ENCODE data around the gene PREX1.
"Not testable (repeated sequence)": the region's sequence is repeated elsewhere in the genome, so short reads cannot be mapped to it uniquely, and the experiment has no call there.

Gene PREX1

DNA sequence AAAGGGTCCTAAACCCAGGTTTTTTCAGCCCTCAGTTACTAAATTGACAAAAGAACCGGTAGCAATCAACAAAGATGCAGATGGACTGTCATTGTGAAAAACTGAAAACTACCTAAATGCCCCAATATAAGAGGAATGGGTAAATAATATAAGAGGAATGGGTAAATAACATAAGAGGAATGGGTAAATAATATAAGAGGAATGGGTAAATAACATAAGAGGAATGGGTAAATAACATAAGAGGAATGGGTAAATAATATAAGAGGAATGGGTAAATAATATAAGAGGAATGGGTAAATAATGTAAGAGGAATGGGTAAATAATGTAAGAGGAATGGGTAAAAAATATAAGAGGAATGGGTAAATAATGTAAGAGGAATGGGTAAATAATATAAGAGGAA, 15.7 kb downstream of the PREX1 start:
- not testable (repeated sequence) for DNase-seq (ENCODE audit: low read depth)

DNA sequence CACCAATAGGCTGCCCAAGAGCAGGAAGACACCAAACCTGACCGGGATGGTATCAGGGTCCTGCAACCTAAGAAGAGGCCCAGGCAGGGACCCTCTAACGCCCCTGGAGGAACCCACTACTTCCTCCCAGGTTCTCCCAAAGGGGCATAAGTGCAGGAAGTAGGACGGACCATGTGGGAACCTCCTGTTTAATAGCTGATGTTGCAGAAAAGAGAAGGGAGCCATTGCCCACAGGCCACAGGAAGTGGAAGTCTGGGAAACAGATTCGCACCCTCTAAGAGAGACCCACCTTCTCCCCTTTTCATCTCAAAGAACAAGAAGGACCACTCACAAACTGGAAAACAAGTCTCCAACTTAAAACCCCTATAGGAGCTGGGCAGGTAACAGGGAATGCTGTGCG, 18.1 kb downstream of the PREX1 start:
- DNase-seq (ENCODE audit: low read depth): no peak

DNA sequence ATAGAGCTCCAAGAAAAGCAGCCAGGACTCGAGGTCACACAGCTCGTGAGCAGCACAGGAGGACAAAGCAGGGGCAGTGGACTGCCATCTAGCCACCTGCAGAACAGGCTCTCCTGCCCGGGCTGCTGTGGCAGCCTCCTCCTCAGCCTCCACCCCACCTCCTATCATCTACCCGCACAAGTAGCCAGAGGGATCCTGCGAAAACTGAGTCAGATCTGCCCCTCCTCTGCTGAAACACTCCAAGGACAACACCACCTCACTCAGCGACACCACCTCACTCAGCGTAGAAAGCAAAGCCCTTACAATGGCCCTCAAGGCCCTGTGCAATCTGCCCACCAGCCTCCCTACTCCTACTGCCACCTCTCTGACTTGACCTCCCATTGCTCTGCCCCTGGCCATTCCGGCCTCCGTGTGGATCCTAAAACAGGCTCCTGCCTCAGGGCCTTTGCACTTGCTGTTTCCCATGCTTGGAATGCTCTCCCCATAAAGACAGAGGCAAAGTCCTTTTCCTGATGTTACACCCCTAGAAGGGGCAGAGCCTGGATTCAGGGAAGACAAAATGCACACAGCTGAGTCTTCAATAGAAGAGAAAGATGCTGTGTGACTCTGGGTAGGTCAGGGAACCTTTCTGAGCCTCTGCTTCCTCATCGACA, 19.3 kb downstream of the PREX1 start:
- no peak for DNase-seq (ENCODE audit: low read depth)

DNA sequence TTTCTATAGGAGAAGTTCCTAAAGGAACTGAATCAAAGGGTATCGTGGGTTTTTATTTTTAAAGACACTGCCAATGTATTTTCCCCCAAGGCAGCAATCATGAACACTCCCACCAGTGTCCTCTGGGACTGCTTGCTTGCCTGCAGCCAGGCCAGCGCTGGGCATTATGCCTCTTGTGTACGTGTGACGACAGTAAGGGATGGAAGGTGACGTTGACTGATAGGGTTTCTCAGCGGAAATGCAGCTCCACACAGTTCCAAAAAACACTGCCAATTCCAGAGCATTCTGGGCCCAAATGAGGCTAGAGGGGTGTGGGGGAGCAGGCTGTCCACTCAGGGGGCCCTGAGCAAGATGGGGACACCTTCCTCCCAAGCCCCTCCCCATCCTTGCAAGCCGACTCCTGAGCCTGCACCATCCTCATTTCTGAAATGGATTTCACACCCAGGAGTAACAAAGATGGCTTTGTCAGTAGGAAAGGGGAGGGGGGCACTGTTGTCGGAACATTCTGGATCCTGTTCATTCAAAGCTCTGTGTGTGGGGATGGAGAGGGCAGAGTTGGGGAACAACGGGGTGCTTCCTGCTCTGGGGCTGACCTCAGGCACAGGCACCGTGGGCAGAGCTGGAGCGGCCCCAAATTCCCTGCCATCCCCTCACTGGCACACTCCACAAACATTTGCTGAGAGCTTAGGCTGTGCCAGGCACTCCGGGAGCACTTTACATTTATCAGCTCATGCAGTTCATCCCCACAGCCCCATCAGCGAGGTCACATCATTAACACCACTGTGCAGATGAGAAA, 20.0 kb downstream of the PREX1 start:
- DNase-seq (ENCODE audit: low read depth): no peak

DNA sequence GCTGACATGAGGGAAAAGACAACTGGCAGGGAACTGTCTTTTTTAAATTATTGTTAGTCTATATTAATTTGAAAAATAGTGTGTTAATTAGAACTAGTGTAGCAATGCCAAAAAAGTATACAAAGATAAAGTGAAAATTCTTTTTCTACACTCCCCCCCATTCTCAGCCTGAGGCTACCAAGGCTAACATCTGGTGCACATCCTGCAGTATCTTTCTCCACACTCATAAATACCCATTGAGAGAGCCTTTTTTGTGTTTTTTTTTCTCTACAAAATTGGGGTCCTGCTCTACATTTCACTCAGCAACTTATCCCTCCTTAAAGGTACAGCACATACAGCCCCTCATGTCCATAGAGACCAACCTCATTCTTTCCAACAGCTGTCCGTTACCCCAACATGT, 20.7 kb downstream of the PREX1 start:
- no peak for DNase-seq (ENCODE audit: low read depth)

DNA sequence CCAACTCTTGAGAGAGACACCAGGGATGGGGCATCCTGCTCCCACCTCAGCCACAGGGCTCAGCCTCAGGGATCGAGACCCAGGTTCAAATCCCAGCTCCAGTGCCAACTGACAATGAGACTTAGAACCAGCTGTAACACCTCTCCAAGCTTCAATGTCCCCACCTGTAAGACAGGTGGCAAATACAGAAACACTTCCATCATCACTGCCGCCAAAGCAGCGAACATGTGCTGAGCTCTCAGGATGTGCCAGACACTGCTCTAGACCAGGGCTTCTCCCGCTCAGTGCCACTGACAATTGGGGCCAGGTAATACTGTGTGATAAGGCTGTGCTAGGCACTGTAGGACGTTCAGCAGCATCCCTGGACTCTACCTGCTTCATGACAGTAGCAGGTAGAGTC, 22.1 kb downstream of the PREX1 start:
- no peak for DNase-seq (ENCODE audit: low read depth)

DNA sequence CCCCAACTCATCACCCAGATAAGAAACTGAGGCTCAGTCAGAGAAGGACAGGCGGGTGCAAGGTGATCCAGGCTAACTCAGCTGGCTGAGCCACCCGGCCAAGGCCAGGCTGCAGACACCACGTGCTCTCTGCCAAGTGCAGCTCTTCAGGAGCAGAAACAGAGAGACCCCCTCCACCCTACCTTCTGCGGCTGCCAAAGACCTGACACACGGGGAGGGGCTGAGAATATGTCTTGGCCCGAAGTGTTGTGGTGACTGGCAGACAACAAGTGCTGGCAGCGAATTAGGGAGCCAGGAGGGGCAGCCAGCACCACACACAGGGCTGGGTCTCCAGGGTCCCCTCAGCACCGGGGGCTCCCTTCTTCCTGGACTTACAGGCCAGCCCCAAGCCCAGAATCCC, 22.5 kb downstream of the PREX1 start:
- no peak for DNase-seq (ENCODE audit: low read depth)

DNA sequence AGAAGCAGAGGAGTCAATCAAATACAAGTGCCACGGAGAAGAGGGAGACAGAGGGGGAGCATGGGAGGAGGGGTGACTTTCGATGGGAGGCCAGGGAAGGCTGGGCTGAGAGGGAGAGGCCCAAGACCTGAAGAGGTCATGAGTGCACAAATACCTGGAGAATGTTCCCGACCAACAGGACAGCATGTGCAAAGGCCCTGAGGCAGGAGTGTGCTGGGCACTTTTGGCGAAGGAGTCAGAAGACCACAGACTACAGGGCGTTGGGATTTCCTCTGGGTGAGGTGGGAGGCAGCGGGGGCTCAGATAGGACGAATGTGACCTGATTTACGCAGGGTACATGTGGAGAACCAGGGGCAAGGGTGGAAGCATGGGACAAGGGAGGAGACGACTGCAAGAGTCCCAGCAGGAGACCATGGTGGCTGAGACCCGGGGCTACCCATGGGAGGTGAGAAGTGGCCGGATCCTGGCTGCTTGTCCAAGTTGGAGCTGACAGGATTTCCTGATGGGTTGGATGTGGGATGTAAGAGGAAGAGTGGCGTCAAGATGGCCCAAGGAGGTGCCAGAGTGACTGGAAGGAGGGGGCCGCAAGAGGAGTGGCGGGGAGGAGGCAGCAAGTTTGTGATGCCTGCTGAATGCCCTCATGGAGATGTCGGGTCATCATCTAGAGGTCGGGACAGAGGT, 23.4 kb downstream of the PREX1 start:
- no peak for DNase-seq (ENCODE audit: low read depth)

DNA sequence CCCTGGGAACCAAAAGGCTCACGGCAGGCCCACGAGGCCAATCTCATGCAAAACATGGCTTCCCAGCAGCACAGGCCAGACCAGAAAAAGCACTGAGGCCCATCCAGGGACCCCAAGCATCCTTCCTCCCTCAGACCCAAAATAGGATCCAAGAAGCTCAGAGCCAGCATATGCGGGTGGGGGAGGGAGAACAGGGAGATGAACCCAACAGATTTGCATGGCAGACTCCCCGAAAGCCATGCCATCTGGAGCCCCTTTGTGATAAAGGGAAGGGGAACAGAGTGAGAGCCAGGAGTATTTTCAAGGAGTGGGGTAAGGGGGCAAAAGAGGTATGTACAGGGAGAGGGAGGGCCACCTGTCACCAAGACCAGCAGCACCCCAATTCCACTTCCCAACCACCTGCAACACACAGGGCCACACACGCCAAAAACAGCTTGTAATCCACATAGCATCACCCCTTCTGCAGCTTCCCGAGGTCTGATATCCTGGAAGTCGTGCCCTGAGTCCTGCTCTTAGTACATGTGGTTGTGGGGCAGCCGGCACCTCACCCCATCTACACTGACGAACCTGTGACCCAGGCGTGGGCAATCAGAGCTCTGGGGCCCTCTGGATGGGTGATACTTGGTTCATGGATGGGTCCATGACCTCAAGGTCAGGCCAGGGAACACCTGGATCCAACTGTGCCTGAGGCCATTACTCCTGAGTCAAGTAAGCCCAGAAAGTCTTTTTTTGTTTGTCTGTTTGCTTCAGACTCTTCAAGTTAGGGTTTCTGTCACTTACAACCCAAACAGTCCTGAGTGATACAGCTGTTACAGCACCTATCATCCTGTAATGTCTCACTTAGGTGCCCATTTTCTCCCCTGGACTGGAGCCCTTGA, 24.4 kb downstream of the PREX1 start:
- no peak for DNase-seq (ENCODE audit: low read depth)

DNA sequence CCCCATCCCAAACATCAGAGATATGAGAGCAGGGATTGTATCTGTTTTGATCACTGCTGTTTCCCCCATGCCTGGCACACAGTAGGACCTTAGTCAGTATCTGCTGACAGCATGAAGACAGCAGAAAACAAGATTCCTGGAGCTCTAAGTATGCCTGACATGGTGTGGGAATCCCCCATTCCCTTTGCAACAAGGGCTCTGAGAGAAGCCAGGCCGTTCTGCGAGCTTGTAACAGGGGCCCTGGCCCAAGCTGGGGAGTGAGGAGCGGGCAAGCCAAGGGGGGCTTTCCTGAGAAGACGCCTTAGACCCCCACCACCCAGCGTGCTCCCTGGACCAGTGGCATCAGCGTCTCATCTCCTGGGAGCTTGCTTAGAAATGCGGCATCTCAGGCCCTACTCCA, 25.2 kb downstream of the PREX1 start:
- no peak for DNase-seq (ENCODE audit: low read depth)

DNA sequence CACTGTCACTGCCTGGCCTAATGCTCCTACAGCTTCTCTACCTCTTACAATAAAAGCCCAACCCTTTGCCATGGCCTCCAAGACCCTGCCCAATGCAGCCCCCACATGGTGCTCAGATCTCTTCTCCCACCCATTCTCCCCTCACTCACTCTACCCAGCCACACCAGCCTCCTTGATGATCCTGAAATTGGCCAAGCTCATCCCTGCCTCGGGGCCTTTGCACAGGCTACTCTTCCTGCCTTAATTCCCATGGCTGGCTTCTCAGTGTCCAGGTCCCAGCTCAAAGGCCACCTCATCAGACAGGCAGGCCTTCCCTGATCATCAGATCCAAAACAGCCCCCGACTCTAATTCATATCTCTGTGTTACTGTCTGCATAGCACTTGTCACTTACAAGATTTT, 25.6 kb downstream of the PREX1 start:
- DNase-seq (ENCODE audit: low read depth): no peak

DNA sequence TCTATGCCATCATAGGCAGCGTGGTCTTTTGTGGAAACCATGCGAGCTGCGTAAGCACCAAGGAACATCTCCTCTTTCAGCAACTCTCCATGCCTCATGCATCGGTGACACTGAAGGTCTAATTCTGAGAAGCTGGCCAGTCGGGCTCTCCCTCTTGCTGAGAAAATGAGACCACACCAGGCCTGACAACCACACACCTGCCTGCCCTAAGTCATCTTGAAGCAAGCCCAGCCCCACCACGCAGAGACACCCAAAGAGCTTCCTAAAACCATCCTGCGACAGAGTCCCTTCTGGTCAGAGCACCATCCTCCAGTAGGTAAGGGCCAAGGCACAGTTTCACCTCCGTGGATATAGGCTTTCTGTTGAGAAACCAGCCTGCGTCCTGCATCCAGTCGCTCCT, 26.6 kb downstream of the PREX1 start:
- DNase-seq (ENCODE audit: low read depth): no peak

DNA sequence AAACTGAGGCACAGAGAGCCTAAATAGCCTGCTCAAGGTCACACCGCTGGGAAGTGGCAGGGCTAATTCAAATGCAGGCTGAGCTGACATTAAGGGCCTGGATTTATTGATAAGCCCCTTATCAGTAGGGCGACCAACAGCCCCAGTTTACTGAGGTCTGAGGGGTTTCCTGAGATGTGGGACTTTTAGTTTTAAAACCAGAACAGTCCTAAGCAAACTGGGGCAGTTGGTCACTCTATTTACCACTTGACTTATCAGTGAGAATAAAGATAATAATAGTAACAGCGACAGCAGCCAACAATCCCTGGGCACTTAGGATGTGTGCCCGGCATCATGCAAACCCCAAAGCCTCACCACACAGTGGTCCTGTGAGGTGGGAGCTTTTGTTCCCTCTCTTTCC, 27.6 kb downstream of the PREX1 start:
- no peak for DNase-seq (ENCODE audit: low read depth)

DNA sequence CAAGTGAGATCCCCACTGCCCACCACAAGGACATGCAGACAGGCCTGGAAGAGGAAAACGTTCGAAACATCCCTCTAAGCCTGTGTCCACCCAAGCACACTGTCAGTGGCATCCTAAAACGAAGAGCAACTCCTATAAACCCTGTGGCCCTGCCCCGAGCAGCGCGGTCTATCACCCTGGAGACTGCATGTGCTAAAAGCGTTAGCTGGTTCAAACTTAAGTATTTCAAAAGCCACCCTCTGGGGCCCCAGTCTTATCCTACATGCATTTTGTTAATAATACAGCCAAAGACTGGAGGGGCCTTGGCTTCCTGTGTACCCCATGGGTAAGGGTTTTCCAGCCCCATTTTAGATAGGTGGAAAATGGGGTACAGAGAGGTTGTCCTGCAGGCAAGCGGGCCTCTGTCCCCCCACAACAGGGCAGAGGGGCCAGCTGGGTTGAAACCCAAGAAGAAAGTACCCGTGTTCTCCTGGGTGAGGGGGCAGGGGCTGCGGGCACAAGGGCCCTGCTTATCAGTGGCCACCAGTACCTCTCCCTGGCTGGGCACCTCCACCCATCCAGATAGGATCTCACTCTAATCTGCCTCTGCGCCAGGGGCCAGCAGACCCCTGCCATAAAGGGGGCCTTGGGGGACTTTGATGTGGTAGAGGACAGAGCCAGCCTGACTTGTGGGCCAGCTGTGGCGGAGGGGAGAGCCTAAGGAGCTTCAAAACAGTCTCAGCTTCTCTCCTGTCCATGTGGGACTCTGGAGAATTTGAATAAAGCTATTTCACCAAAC, 28.3 kb downstream of the PREX1 start:
- DNase-seq (ENCODE audit: low read depth): no peak

DNA sequence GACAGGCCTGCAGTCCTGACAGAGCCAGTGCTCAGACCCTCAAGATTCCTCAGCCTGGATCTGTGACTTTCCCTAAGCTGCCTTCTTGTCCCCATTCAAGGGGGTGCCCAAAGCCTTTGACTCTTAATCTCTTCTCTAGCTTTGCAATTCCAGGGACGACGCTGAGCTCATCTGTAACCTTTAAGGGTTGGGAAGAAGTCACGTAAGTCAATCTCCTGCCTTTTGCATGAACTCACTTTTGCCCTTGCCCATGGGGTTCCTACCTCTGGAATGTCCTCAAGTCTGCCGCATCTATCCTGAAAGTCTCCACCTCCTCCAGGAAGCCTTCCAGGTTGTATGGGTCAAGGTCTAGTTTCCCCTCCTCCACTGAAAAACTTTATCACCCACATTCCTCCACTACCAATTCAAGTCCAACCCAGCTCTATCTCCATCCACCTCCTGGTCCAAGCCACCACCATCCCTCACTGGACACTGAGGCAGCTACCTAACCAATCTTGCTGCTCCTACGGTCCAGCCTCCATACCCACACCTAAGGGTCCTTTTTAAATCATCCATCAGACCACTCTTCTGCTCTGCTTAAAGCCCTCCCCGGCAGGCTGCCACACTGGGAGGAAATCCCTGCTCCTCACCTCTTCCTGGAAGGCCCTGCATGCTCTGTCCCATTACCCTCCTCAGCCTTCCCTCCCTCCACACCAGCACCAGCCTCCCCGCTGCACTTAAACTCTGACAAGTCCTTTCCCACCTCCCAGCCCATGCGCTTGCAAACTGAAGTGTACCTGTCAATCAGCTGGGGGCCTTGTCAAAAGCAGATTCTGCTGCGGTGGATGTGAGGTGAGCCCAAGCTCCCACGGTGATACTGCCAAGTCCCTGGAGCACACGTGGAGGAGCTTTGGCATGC, 29.7 kb downstream of the PREX1 start:
- DNase-seq (ENCODE audit: low read depth): no peak

DNA sequence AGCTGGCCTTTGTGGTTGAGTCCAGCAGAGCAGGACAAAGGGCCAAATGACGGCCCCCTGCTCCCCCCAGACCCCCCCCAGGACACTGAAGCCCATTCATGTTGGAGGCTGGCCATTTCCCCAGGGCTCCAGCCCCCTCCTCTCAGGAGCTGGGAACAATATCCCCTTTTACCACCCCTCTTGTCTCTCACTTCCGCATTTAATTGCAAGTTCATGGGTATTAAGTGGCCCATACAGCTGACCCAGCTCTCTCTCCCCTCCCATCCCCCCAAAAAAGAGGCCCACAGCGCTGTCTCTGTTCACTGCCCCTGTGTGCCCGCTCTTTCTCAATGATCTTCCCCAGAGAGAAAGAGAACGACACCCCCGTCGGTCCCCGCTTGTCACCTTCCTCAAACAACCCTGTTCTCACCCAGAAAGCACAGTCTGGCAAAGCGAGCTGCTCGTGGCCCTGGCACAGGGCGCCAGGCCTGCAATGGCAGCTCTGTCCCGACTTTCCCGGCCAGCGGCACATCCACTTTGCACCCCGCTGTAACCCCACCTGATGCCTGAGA, 30.4 kb downstream of the PREX1 start:
- no peak for DNase-seq (ENCODE audit: low read depth)

DNA sequence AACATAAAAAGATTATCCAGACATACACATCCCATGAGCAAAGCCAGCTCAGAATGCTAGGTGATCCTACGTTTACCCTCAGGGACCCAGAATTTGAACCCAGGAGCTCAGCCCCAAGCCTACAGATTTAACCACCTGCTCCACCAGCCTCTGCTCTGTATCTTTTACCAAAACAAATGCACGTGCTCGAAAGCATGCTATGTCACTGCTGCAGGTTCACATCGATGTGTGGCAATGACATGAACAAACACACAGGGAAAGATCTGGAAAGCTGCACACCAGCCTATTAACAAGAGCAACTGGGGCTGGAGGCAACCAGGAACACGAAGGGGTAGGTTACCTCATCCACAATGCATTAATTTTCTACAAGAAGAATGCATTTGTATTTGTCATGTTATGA, 32.1 kb downstream of the PREX1 start:
- no peak for DNase-seq (ENCODE audit: low read depth)

DNA sequence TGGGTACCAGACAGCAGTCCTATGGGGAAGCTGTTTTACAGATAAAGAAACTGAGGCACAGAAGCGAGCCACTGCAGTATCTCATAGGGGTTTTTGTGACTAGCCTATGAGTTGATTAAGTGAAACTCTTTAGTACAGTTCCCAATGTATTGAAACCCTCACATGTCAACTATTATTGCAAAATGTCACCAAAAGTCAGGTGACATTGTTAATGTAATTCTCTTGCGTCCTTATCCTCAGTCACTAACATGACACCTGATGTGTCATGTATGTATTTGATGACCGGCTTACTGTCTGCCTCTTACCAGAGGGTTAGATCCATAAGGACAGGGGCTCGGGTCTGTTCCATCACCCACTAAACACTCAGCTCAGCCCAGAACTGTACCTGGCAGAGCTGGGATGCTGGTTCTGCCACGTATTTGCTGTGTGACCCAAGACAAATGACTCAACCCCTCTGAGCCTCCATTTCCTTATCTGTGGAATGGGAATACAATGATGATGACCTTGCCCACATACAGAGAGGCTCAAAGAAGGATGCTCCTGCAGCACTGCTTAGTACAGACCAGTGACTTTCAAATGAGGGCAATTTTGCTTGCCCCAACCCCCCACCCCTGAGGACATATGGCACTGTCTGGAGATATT, 32.9 kb downstream of the PREX1 start:
- no peak for DNase-seq (ENCODE audit: low read depth)

DNA sequence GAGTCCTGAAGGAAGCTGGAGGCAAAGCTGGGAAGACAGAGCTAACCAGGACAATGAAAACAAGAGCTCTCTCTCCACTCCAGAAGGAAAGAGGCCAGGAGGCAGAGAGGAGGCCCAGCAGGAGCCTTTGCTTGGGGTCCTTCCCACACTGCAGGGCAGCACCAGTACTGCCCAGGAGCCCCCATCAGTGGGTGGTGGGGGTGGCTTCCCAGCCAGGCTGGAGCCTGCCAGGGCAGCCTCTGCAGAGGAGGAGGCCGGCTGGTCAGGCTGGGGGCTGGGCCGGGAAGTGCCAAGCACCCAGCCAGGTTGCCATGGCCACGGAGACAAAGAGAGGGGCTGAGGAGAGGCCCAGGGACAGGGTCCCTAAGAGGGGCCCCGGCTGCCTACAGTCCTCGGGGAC, 33.4 kb downstream of the PREX1 start:
- DNase-seq (ENCODE audit: low read depth): no peak

DNA sequence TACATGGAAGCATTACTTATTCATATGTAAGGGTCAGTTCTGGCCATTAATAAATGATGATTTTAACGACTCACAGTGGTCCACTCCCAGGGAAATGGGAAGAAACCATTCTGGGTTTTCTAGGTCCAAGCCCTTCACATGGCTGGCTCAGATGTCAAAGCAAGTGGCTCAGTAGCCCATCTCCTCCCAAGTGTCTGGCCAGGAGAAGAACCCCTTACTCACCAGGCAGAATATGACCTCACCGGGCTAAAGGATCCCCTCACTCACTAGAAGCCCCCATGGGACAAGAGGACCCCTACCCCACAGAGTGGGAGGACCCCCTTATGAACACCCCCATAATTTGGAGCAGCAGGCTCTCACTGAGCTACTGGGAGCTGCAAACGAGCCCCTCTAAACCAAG, 34.0 kb downstream of the PREX1 start:
- no peak for DNase-seq (ENCODE audit: low read depth)

Measured in activated T-cell treated with anti-CD3 and anti-CD28 coated beads for 1 hour (primary cell).